ENCODE results near the gene ARRB1.
"Not testable (repeated sequence)": the region's sequence is repeated elsewhere in the genome, so short reads cannot be mapped to it uniquely, and the experiment has no call there.

Gene ARRB1

GRCh38 chr11:75308116-75308515 lies 43.3 kb downstream of the ARRB1 start:
- in situ Hi-C loops (cut with HindIII; ENCODE audit: low pct_ligation_motif_present, low pct_unique_long_range_greater_than_20kb, low sequenced_read_pairs) = no loop called here
- no peak for DNase-seq

GRCh38 chr11:75307058-75307457 lies 44.4 kb downstream of the ARRB1 start:
- in situ Hi-C loops (cut with HindIII; ENCODE audit: low pct_ligation_motif_present, low pct_unique_long_range_greater_than_20kb, low sequenced_read_pairs) = no loop called here
- DNase-seq = no peak

- no peak for DNase-seq
- in situ Hi-C loops (cut with HindIII; ENCODE audit: low pct_ligation_motif_present, low pct_unique_long_range_greater_than_20kb, low sequenced_read_pairs) = no loop called here
These were observed 44.9 kb downstream of the ARRB1 start for GRCh38 chr11:75306529-75306928.

- in situ Hi-C loops (cut with HindIII; ENCODE audit: low pct_ligation_motif_present, low pct_unique_long_range_greater_than_20kb, low sequenced_read_pairs) = no loop called here
- no peak for DNase-seq
These were observed 45.5 kb downstream of the ARRB1 start for GRCh38 chr11:75305993-75306392.

GRCh38 chr11:75305452-75305851 lies 46.0 kb downstream of the ARRB1 start:
- in situ Hi-C loops (cut with HindIII; ENCODE audit: low pct_ligation_motif_present, low pct_unique_long_range_greater_than_20kb, low sequenced_read_pairs) = no loop called here
- no peak for DNase-seq

GRCh38 chr11:75304941-75305340 lies 46.5 kb downstream of the ARRB1 start:
- DNase-seq; in situ Hi-C loops (cut with HindIII; ENCODE audit: low pct_ligation_motif_present, low pct_unique_long_range_greater_than_20kb, low sequenced_read_pairs): not testable (repeated sequence)

- in situ Hi-C loops (cut with HindIII; ENCODE audit: low pct_ligation_motif_present, low pct_unique_long_range_greater_than_20kb, low sequenced_read_pairs) = no loop called here
- DNase-seq = no peak
These were observed 47.8 kb downstream of the ARRB1 start for GRCh38 chr11:75303544-75304224.

- in situ Hi-C loops (cut with HindIII; ENCODE audit: low pct_ligation_motif_present, low pct_unique_long_range_greater_than_20kb, low sequenced_read_pairs) = no loop called here
- DNase-seq = no peak
These were observed 49.1 kb downstream of the ARRB1 start for GRCh38 chr11:75302371-75302770.

GRCh38 chr11:75301601-75302345 lies 49.7 kb downstream of the ARRB1 start:
- in situ Hi-C loops (cut with HindIII; ENCODE audit: low pct_ligation_motif_present, low pct_unique_long_range_greater_than_20kb, low sequenced_read_pairs) = no loop called here

GRCh38 chr11:75301131-75301530 lies 50.3 kb downstream of the ARRB1 start:
- no peak for DNase-seq
- in situ Hi-C loops (cut with HindIII; ENCODE audit: low pct_ligation_motif_present, low pct_unique_long_range_greater_than_20kb, low sequenced_read_pairs) = no loop called here

More at GRCh38 chr11:75301601-75302345, 49.7 kb downstream of the ARRB1 start:
- DNase-seq = no peak

GRCh38 chr11:75298976-75299260 lies 52.5 kb downstream of the ARRB1 start:
- DNase-seq = no peak
- in situ Hi-C loops (cut with HindIII; ENCODE audit: low pct_ligation_motif_present, low pct_unique_long_range_greater_than_20kb, low sequenced_read_pairs) = no loop called here

GRCh38 chr11:75298191-75298975 lies 53.1 kb downstream of the ARRB1 start:
- in situ Hi-C loops (cut with HindIII; ENCODE audit: low pct_ligation_motif_present, low pct_unique_long_range_greater_than_20kb, low sequenced_read_pairs) = no loop called here
- no peak for DNase-seq

- in situ Hi-C loops (cut with HindIII; ENCODE audit: low pct_ligation_motif_present, low pct_unique_long_range_greater_than_20kb, low sequenced_read_pairs) = no loop called here
These were observed 57.6 kb downstream of the ARRB1 start for GRCh38 chr11:75293903-75294302.

GRCh38 chr11:75292943-75293342 lies 58.5 kb downstream of the ARRB1 start:
- in situ Hi-C loops (cut with HindIII; ENCODE audit: low pct_ligation_motif_present, low pct_unique_long_range_greater_than_20kb, low sequenced_read_pairs) = no loop called here
- DNase-seq = no peak

More at GRCh38 chr11:75293903-75294302, 57.6 kb downstream of the ARRB1 start:
- no peak for DNase-seq

- no peak for DNase-seq
- in situ Hi-C loops (cut with HindIII; ENCODE audit: low pct_ligation_motif_present, low pct_unique_long_range_greater_than_20kb, low sequenced_read_pairs) = no loop called here
These were observed 59.7 kb downstream of the ARRB1 start for GRCh38 chr11:75291741-75292140.

- in situ Hi-C loops (cut with HindIII; ENCODE audit: low pct_ligation_motif_present, low pct_unique_long_range_greater_than_20kb, low sequenced_read_pairs) = no loop called here
- no peak for DNase-seq
These were observed 61.5 kb downstream of the ARRB1 start for GRCh38 chr11:75289919-75290318.

- DNase-seq = no peak
- in situ Hi-C loops (cut with HindIII; ENCODE audit: low pct_ligation_motif_present, low pct_unique_long_range_greater_than_20kb, low sequenced_read_pairs) = no loop called here
These were observed 62.0 kb downstream of the ARRB1 start for GRCh38 chr11:75289511-75289760.

- no peak for DNase-seq
- in situ Hi-C loops (cut with HindIII; ENCODE audit: low pct_ligation_motif_present, low pct_unique_long_range_greater_than_20kb, low sequenced_read_pairs) = no loop called here
These were observed 63.9 kb downstream of the ARRB1 start for GRCh38 chr11:75287579-75287978.

GRCh38 chr11:75286826-75287465 lies 64.5 kb downstream of the ARRB1 start:
- DNase-seq = no peak
- in situ Hi-C loops (cut with HindIII; ENCODE audit: low pct_ligation_motif_present, low pct_unique_long_range_greater_than_20kb, low sequenced_read_pairs) = no loop called here
